Nephron progenitor cell (in vitro differentiated cells): ENCODE data around the gene ACHE.
"Not testable (repeated sequence)": the region's sequence is repeated elsewhere in the genome, so short reads cannot be mapped to it uniquely, and the experiment has no call there.

Experiments used
- DNase-seq: peaks from one replicate; pipeline ENCODE4 v3.0.0; 2021
- H3K27ac Mint-ChIP-seq: 2 replicates; pipeline ENCODE4 v1.8.0; 2021; ENCODE audit warnings: mild to moderate bottlenecking, moderate library complexity, mixed read lengths
- H3K27me3 Mint-ChIP-seq: 2 replicates; pipeline ENCODE4 v1.8.0; 2021; ENCODE audit warnings: mild to moderate bottlenecking, low read depth, mixed read lengths; ENCODE audit not compliant: poor library complexity
- H3K36me3 Mint-ChIP-seq: 2 replicates; pipeline ENCODE4 v1.8.0; 2021; ENCODE audit warnings: low read depth, mixed read lengths
- H3K4me1 Mint-ChIP-seq: 2 replicates; pipeline ENCODE4 v1.8.0; 2021; ENCODE audit warnings: mixed read lengths
- H3K4me3 Mint-ChIP-seq: 2 replicates; pipeline ENCODE4 v1.8.0; 2021; ENCODE audit warnings: mild to moderate bottlenecking, moderate library complexity, mixed read lengths
- H3K9me3 Mint-ChIP-seq: 2 replicates; pipeline ENCODE4 v1.8.0; 2021; ENCODE audit warnings: mild to moderate bottlenecking, moderate library complexity, mixed read lengths
- CTCF ChIP-seq: fragments of 200-600 bp; sonication (generic); IDR thresholded peaks from 2 replicates; pipeline ENCODE4 v1.5.0; 2021; ENCODE audit warnings: antibody characterized with exemption

The ACHE gene

GRCh38 chr7:100895701-100895955 lies at the start of gene ACHE:
TSS of gene ACHE (minus strand) at chr7:100895888. CDS start at chr7:100894232, 1,656 bp downstream.
- peak within 1 kb of the TSS; percentile 82 for H3K4me3 Mint-ChIP-seq
- DNase-seq = no peak
- no peak for TF ChIP-seq CTCF
- H3K4me1 Mint-ChIP-seq = peaks cover 36% of the 10 kb centered on the region
- H3K27me3 Mint-ChIP-seq = peaks cover 49% of the 10 kb centered on the region
- H3K36me3 Mint-ChIP-seq = no peaks in the 10 kb centered on the region
- no peak within 1 kb of the TSS for H3K27ac Mint-ChIP-seq
- no peaks in the 10 kb centered on the region for H3K9me3 Mint-ChIP-seq

- Mint-ChIP-seq H3K9me3 (peaks cover 11% of the 10 kb centered on the region), H3K27me3 (peaks cover 7% of the 10 kb centered on the region), H3K4me3 (no peak overlapping the region), H3K36me3 (no peaks in the 10 kb centered on the region), H3K4me1 (no peaks in the 10 kb centered on the region), H3K27ac (no peak overlapping the region)
- no peak for DNase-seq
- TF ChIP-seq CTCF = no peak
Measured at GRCh38 chr7:100944138-100944537, 48.5 kb upstream of the ACHE start.

GRCh38 chr7:100943693-100944092 lies 48.0 kb upstream of the ACHE start:
- no peak for TF ChIP-seq CTCF
- Mint-ChIP-seq H3K9me3 (peaks cover 16% of the 10 kb centered on the region), H3K4me3 (no peak overlapping the region), H3K36me3 (no peaks in the 10 kb centered on the region), H3K27ac (no peak overlapping the region), H3K27me3 (peaks cover 12% of the 10 kb centered on the region), H3K4me1 (no peaks in the 10 kb centered on the region)
- no peak for DNase-seq

- Mint-ChIP-seq H3K36me3 (no peaks in the 10 kb centered on the region), H3K4me1 (no peaks in the 10 kb centered on the region), H3K9me3 (peaks cover 17% of the 10 kb centered on the region), H3K4me3 (no peak overlapping the region), H3K27ac (no peak overlapping the region), H3K27me3 (peaks cover 13% of the 10 kb centered on the region)
- no peak for DNase-seq
- TF ChIP-seq CTCF = no peak
Measured at GRCh38 chr7:100942045-100942774, 46.5 kb upstream of the ACHE start.

- H3K4me3 Mint-ChIP-seq, H3K4me1 Mint-ChIP-seq, H3K36me3 Mint-ChIP-seq, H3K27ac Mint-ChIP-seq, DNase-seq: not testable (repeated sequence)
- peaks cover 12% of the 10 kb centered on the region for H3K27me3 Mint-ChIP-seq
- peaks cover 43% of the 10 kb centered on the region for H3K9me3 Mint-ChIP-seq
Measured at GRCh38 chr7:100936167-100936566, 40.5 kb upstream of the ACHE start.

- not testable (repeated sequence) for DNase-seq, H3K36me3 Mint-ChIP-seq, H3K27me3 Mint-ChIP-seq, H3K27ac Mint-ChIP-seq, H3K4me1 Mint-ChIP-seq, H3K4me3 Mint-ChIP-seq
- peaks cover 47% of the 10 kb centered on the region for H3K9me3 Mint-ChIP-seq
Measured at GRCh38 chr7:100935381-100935780, 39.7 kb upstream of the ACHE start.

GRCh38 chr7:100933734-100934133 lies 38.0 kb upstream of the ACHE start:
- H3K9me3 Mint-ChIP-seq = peaks cover 35% of the 10 kb centered on the region
- DNase-seq = no peak
- peaks cover 6% of the 10 kb centered on the region for H3K36me3 Mint-ChIP-seq
- H3K27me3 Mint-ChIP-seq = peaks cover 10% of the 10 kb centered on the region
- no peaks in the 10 kb centered on the region for H3K4me1 Mint-ChIP-seq
- TF ChIP-seq CTCF = no peak
- H3K27ac Mint-ChIP-seq = no peak overlapping the region
- H3K4me3 Mint-ChIP-seq = no peak overlapping the region
